Measurements from ENCODE around the gene IRF9.

Gene IRF9

DNA sequence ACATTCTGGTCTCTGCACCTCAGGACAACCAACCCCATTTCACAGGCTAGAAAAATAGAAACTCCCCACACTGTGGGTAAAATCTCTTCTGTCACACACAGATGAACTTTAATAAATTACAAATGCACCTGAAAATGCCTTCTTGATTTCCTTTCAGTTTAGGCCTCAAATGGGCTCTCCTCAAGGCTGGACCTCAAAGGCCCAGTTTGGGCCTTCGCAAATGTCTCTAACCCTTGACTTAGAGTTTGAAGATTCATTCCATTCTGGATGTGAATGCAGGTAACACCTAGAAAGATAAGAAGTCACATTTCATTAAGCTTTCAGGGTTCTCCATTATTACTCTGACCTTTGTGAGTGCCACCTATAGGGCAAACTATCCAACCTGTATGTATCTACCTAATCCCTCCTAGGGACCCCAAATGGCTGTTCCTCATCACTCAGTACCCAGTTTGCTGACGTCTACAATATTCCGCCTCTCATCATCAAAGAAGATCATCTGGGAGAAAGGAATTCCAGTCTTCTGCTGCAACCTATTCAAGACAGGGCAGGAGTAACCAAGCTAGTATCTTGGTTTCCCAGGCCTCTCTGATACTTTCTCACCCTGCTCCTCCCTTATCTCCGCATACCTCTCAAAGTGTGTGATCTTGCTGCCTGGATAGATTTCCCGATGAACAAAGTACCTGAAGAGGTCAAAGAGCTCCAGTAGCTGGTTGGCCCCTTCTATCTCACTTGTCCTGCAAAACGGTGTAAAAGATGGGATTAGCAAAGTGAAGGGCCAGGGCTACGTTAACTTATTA is 53.0 kb downstream of the IRF9 start:
- Histone ChIP-seq H3K4me3 (ENCODE audit: insufficient read depth, low read depth, low read length, poor library complexity, severe bottlenecking) (no peak overlapping the region), H3K36me3 (ENCODE audit: control insufficient read depth, insufficient read depth, low read length) (peaks cover 29% of the 10 kb centered on the region), H3K27me3 (replicated peaks; ENCODE audit: control insufficient read depth, insufficient read depth, low read length, poor library complexity, severe bottlenecking) (no peaks in the 10 kb centered on the region), H3K4me1 (ENCODE audit: control insufficient read depth, insufficient read depth, low read length, poor library complexity, severe bottlenecking) (peaks cover 27% of the 10 kb centered on the region), H3K27ac (ENCODE audit: insufficient read depth, low read length, poor library complexity, severe bottlenecking) (peak overlapping the region; percentile 99), H3K9me3 (ENCODE audit: control insufficient read depth, low read length) (no peaks in the 10 kb centered on the region)
- DNase-seq: no peak

DNA sequence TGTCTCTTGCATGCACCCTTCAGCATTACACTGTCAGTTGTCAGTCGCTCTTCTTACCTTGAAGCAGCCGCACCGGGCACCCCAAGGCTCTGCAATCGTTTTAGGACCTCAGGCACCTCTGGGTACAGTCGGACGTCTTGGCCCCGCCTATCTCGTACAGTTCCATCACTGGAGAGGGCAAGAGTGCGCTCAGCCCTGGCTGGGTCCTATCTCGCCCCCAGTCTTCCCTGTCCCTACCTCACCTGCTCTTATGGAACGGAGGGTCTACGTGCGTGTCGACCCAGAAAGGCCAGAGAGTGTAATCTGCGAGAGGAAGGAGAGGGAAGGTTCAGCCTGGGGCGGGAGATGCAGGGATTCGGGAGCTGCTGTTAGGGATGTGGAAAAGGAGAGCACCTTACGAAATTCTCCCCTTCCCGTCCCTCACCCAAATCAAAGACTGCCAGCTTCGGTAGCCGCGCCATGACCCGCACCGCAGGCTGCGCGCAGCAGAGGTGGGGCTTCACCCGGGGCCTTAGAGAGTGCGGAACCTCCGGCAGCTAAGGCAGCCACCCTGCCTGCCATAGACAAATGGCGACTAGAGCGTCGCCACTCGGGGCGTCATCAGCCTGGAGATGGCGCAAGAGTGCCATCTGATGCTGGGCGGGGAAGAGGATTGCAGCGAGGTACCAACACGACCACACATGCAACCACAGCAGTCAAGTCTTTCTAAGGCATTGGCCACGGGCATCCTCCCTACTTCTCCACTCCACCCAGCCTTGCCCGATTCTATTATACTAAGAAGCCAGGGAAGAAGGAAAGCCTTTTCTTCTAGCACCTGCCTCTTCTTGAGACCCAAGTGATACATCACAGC is 54.7 kb downstream of the IRF9 start, which contains the start of gene MDP1:
Gene MDP1 (minus strand): TSS at position 572 of the 850 bp plus-strand sequence. CDS start 111 bp downstream, at position 461.
- Histone ChIP-seq H3K27ac (ENCODE audit: insufficient read depth, low read length, poor library complexity, severe bottlenecking) (peak within 1 kb of the TSS; percentile 89), H3K9me3 (ENCODE audit: control insufficient read depth, low read length) (no peaks in the 10 kb centered on the region), H3K4me3 (ENCODE audit: insufficient read depth, low read depth, low read length, poor library complexity, severe bottlenecking) (peak within 1 kb of the TSS; percentile 70), H3K36me3 (ENCODE audit: control insufficient read depth, insufficient read depth, low read length) (peaks cover 13% of the 10 kb centered on the region), H3K27me3 (replicated peaks; ENCODE audit: control insufficient read depth, insufficient read depth, low read length, poor library complexity, severe bottlenecking) (no peaks in the 10 kb centered on the region), H3K4me1 (ENCODE audit: control insufficient read depth, insufficient read depth, low read length, poor library complexity, severe bottlenecking) (peaks cover 27% of the 10 kb centered on the region)
- peak; percentile 78 to 81 (median 80) for DNase-seq
